GM12873 (cell line): ENCODE results near the gene GAREM1.

Experiments
- CTCF ChIP-seq: IDR thresholded peaks from 2 replicates; pipeline ENCODE4 v1.5.1; 2012; ENCODE audit warnings: low read depth, mild to moderate bottlenecking, moderate library complexity, low read length, control low read depth; ENCODE audit not compliant: insufficient read depth; ENCODE audit errors: missing control alignments

The GAREM1 gene

GRCh38 chr18:32310101-32310500 lies 160.6 kb downstream of the GAREM1 start:
- no peak for TF ChIP-seq CTCF

- TF ChIP-seq CTCF, result no peak
These were observed 162.1 kb downstream of the GAREM1 start for GRCh38 chr18:32308493-32309120.

GRCh38 chr18:32303400-32303799 lies 167.3 kb downstream of the GAREM1 start:
- no peak for TF ChIP-seq CTCF

- no peak for TF ChIP-seq CTCF
These were observed 167.9 kb downstream of the GAREM1 start for GRCh38 chr18:32302806-32303205.

- TF ChIP-seq CTCF, result no peak
These were observed 168.5 kb downstream of the GAREM1 start for GRCh38 chr18:32301976-32302743.

- no peak for TF ChIP-seq CTCF
These were observed 169.3 kb downstream of the GAREM1 start for GRCh38 chr18:32301361-32301760.

- TF ChIP-seq CTCF, result no peak
These were observed 169.8 kb downstream of the GAREM1 start for GRCh38 chr18:32300914-32301313.
